DOHH2 (cell line): Measurements from ENCODE around the gene R3HDM4.

Experiments
- H3F3A ChIP-seq: fragments of 200-600 bp; sonication (generic), shearing (Covaris generic); 2 replicates; pipeline ENCODE4 v1.6.0; 2016; ENCODE audit warnings: antibody characterized with exemption, mild to moderate bottlenecking; ENCODE audit not compliant: control insufficient read depth, insufficient read depth
- H3K27ac ChIP-seq: fragments of 200-600 bp; sonication (generic); 2 replicates; pipeline ENCODE4 v1.5.1; 2014; ENCODE audit warnings: low read depth, mild to moderate bottlenecking, low read length, moderate library complexity
- H3K27me3 ChIP-seq: fragments of 200-600 bp; sonication (generic); 2 replicates; pipeline ENCODE4 v1.6.1; 2014; ENCODE audit warnings: mild to moderate bottlenecking, low read length, mixed read lengths; ENCODE audit not compliant: control insufficient read depth
- H3K36me3 ChIP-seq: fragments of 200-600 bp; sonication (generic); 2 replicates; pipeline ENCODE4 v1.6.1; 2014; ENCODE audit warnings: mild to moderate bottlenecking, low read length, moderate library complexity, mixed read lengths; ENCODE audit not compliant: control insufficient read depth
- H3K4me1 ChIP-seq: fragments of 200-600 bp; sonication (generic); 2 replicates; pipeline ENCODE4 v1.6.1; 2014; ENCODE audit warnings: mild to moderate bottlenecking, low read length, mixed read lengths; ENCODE audit not compliant: control insufficient read depth
- H3K4me2 ChIP-seq: fragments of 200-600 bp; sonication (generic); 2 replicates; pipeline ENCODE4 v1.6.0; 2014; ENCODE audit warnings: mild to moderate bottlenecking, low read length, moderate library complexity
- H3K4me3 ChIP-seq: fragments of 200-600 bp; sonication (generic); 2 replicates; pipeline ENCODE4 v1.5.1; 2014; ENCODE audit warnings: mild to moderate bottlenecking, low read length, mixed read lengths
- H3K79me2 ChIP-seq: fragments of 200-600 bp; sonication (generic); 2 replicates; pipeline ENCODE4 v1.6.1; 2014; ENCODE audit warnings: mild to moderate bottlenecking, low read length, mixed read lengths; ENCODE audit not compliant: control insufficient read depth
- H3K9me2 ChIP-seq: fragments of 200-600 bp; sonication (generic); replicated peaks from 2 replicates; pipeline ENCODE4 v1.6.1; 2014; ENCODE audit warnings: mild to moderate bottlenecking, low read length, mixed read lengths; ENCODE audit not compliant: control insufficient read depth
- H3K9me3 ChIP-seq: fragments of 200-600 bp; sonication (generic); 2 replicates; pipeline ENCODE4 v1.6.1; 2014; ENCODE audit warnings: antibody characterized with exemption, low read length, mixed read lengths; ENCODE audit not compliant: control insufficient read depth, insufficient read depth
- H4K20me1 ChIP-seq: fragments of 200-600 bp; sonication (generic); 2 replicates; pipeline ENCODE4 v1.6.0; 2014; ENCODE audit warnings: low read depth, mild to moderate bottlenecking, antibody characterized with exemption, low read length, moderate library complexity; ENCODE audit not compliant: control insufficient read depth, insufficient read depth
- CTCF ChIP-seq: fragments of 200-600 bp; sonication (generic); IDR thresholded peaks from one replicate; pipeline ENCODE4 v1.5.1; 2014; ENCODE audit warnings: antibody characterized with exemption, mild to moderate bottlenecking, low read depth, low read length; ENCODE audit not compliant: poor library complexity, severe bottlenecking
- EZH2phosphoT487 ChIP-seq: fragments of 200-600 bp; sonication (generic); IDR thresholded peaks from 2 replicates; pipeline ENCODE4 v1.6.1; 2017; ENCODE audit warnings: borderline replicate concordance, mild to moderate bottlenecking, antibody characterized with exemption, low read length, moderate library complexity, mixed read lengths

The R3HDM4 gene

GRCh38 chr19:867301-867793, 45.7 kb downstream of the R3HDM4 start:
- Histone ChIP-seq H3F3A (peaks cover 8% of the 10 kb centered on the region; the same call in 1 of the 2 replicates), H3K27me3 (no peaks in the 10 kb centered on the region), H3K4me1 (peaks cover 29% of the 10 kb centered on the region), H4K20me1 (peaks cover 5% of the 10 kb centered on the region), H3K79me2 (no peaks in the 10 kb centered on the region), H3K27ac (no peak overlapping the region), H3K4me3 (no peak overlapping the region), H3K9me2 (no peaks in the 10 kb centered on the region), H3K9me3 (no peaks in the 10 kb centered on the region), H3K36me3 (no peaks in the 10 kb centered on the region), H3K4me2 (no peak overlapping the region)
- TF ChIP-seq EZH2phosphoT487 (no peak), CTCF (no peak)

DNA sequence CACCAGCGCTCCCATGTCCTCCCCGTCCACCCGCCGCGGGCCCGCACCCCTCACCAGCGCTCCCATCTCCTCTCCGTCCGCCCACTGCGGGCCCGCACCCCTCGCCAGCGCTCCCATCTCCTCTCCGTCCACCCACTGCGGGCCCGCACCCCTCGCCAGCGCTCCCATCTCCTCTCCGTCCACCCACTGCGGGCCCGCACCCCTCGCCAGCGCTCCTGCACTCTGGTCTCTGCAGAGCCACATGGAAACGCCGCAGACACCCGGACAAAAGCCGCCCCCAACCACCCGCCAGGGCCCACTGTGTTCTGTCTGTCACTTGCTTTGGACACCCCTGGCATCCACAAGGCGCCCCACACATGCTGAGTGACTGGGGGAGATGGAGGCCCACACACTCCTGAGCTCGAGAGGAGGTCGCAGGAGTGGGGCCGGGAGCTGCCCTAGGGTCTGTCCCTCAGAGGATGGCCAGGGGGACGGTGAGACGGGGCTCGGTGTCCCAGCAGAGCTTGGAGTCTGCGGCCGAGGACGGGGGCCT, 46.2 kb downstream of the R3HDM4 start:
- Histone ChIP-seq H3K4me2 (no peak overlapping the region), H3K4me1 (peaks cover 28% of the 10 kb centered on the region), H3K79me2 (no peaks in the 10 kb centered on the region), H3K36me3 (no peaks in the 10 kb centered on the region), H3K9me3 (no peaks in the 10 kb centered on the region), H3K27me3 (no peaks in the 10 kb centered on the region), H4K20me1 (no peaks in the 10 kb centered on the region), H3K27ac (no peak overlapping the region), H3K9me2 (no peaks in the 10 kb centered on the region), H3F3A (peaks cover 3% of the 10 kb centered on the region; the same call in 1 of the 2 replicates), H3K4me3 (no peak overlapping the region)
- no peak for TF ChIP-seq CTCF
- no peak for TF ChIP-seq EZH2phosphoT487

- peaks cover 38% of the 10 kb centered on the region for H3K4me1 ChIP-seq
- no peak for TF ChIP-seq EZH2phosphoT487
- TF ChIP-seq CTCF, result no peak
- peaks cover 5% of the 10 kb centered on the region; the same call in 1 of the 2 replicates for H3F3A ChIP-seq
- no peaks in the 10 kb centered on the region for H3K36me3 ChIP-seq
- H3K27ac ChIP-seq, result 0 out of 2 replicates have a peak overlapping the region, but pooled peaks have one; percentile 26
- no peaks in the 10 kb centered on the region for H3K79me2 ChIP-seq
- H3K27me3 ChIP-seq, result peaks cover 13% of the 10 kb centered on the region
- H4K20me1 ChIP-seq, result no peaks in the 10 kb centered on the region
- H3K9me3 ChIP-seq, result no peaks in the 10 kb centered on the region
- peak overlapping the region; percentile 72 for H3K4me2 ChIP-seq
- peak overlapping the region; percentile 64 for H3K4me3 ChIP-seq
- H3K9me2 ChIP-seq, result no peaks in the 10 kb centered on the region
Observed at GRCh38 chr19:863315-863620, 49.8 kb downstream of the R3HDM4 start.
